ENCODE measurements around the gene EDN3.

Gene EDN3

GRCh38 chr20:59365611-59366285, 65.3 kb downstream of the EDN3 start:
- no peak for DNase-seq

DNA sequence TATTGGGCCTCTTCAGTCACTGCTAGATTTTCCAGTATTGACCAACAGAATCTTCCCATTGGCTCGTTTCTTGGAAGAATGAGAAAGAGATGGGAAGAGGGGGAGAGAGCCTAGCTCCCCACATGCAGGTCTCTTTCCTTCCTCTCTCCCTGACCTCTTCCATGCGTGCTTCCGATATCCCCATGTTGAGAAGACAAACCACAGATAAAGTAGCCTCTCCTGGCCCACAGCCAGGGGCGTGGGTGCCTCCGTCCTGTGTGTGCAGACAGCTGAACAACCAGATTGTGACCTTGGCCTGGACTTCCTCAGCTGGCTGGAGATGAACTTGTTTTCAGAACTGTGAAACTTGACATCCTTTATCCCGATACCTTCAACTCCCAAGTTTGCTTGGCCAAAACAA, 71.0 kb downstream of the EDN3 start:
- DNase-seq = no peak

DNA sequence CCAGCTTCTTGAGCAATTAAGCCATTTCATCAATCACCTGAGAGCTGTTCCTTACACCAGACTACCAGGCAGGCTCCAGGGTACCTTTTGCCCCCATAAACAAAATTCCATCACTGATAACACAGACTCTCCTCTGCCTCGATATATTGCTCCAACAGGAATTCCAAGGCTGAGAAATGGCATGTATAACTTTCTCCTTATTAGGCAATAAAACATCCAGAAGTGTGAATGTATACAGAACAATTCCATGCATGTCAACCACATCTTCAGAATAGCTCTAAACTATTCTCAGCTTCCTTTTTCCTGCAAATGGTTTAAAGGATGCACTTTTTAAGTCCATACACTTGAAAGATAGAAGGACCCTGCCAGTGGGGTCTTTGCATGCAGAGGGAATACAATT, 73.8 kb downstream of the EDN3 start:
- DNase-seq = no peak

- no peak for DNase-seq
These were observed 75.1 kb downstream of the EDN3 start for GRCh38 chr20:59375541-59375940.
